Common myeloid progenitor, CD34-positive (primary cell): Measurements from ENCODE around the gene PRKCB.
A peak's percentile ranks its signal among the peaks of the same experiment; 100 is the strongest.

Source experiments
- CTCF ChIA-PET: fragments of 350-600 bp; sonication (Branson Sonifier 250); formaldehyde crosslinking; loops from one replicate; lab custom pipeline; 2021; ENCODE audit warnings: antibody characterized with exemption; lab: Charles Lee
- POLR2A ChIA-PET: fragments of 350-600 bp; sonication (Branson Sonifier 250); formaldehyde crosslinking; loops from one replicate; lab custom pipeline; 2021; ENCODE audit warnings: antibody characterized with exemption; lab: Charles Lee
- DNase-seq, 3 donors: peaks; one replicate each; pipeline versions ENCODE4 v3.0.0 to v3.0.0-alpha.2; 2013
- H3K27ac ChIP-seq, 2 experiments: 1 replicate in 1 of 2; 2 replicates in 1 of 2; pipeline ENCODE4 v1.7.0; 2013; ENCODE audit warnings: inconsistent platforms in 2 of 2, low read length in 2 of 2, mild to moderate bottlenecking in 2 of 2, low read depth in 1 of 2, moderate library complexity in 1 of 2; ENCODE audit not compliant: severe bottlenecking in 2 of 2, insufficient read depth in 1 of 2, poor library complexity in 1 of 2
- H3K27me3 ChIP-seq, 5 experiments: replicated peaks in 2 of 5; 1 replicate in 3 of 5; 2 replicates in 2 of 5; pipeline versions ENCODE4 v1.6.1 to v1.7.0; 2013; ENCODE audit warnings: low read length in 4 of 5, mild to moderate bottlenecking in 2 of 5, moderate library complexity in 2 of 5, inconsistent platforms in 1 of 5; ENCODE audit not compliant: insufficient read depth in 5 of 5, control insufficient read depth in 4 of 5
- H3K36me3 ChIP-seq, 4 experiments: 1 replicate in 2 of 4; 2 replicates in 2 of 4; pipeline versions ENCODE4 v1.6.1 to v1.7.0; 2013; ENCODE audit warnings: low read length in 3 of 4, control low read depth in 1 of 4, mild to moderate bottlenecking in 1 of 4; ENCODE audit not compliant: control insufficient read depth in 4 of 4, insufficient read depth in 4 of 4
- H3K4me1 ChIP-seq, 4 experiments: 1 replicate in 3 of 4; 2 replicates in 1 of 4; pipeline versions ENCODE4 v1.6.1 to v1.7.1; 2013; ENCODE audit warnings: low read length in 3 of 4, mild to moderate bottlenecking in 3 of 4, control low read depth in 1 of 4, inconsistent platforms in 1 of 4, moderate library complexity in 1 of 4; ENCODE audit not compliant: control insufficient read depth in 4 of 4, insufficient read depth in 4 of 4; ENCODE audit errors: control extremely low read depth in 1 of 4
- H3K4me3 ChIP-seq, 7 experiments: 1 replicate in 4 of 7; 2 replicates in 3 of 7; pipeline versions ENCODE4 v1.5.1 to v1.7.0; 2013; ENCODE audit warnings: mild to moderate bottlenecking in 7 of 7, low read length in 6 of 7, moderate library complexity in 6 of 7, inconsistent platforms in 2 of 7, low read depth in 2 of 7, control low read depth in 1 of 7; ENCODE audit not compliant: insufficient read depth in 4 of 7, control insufficient read depth in 1 of 7; ENCODE audit errors: extremely low read depth in 1 of 7
- H3K9me3 ChIP-seq, 5 experiments: 1 replicate in 4 of 5; 2 replicates in 1 of 5; pipeline versions ENCODE4 v1.6.1 to v1.7.1; 2013; ENCODE audit warnings: low read length in 4 of 5, mild to moderate bottlenecking in 2 of 5, inconsistent platforms in 1 of 5, low read depth in 1 of 5, moderate library complexity in 1 of 5; ENCODE audit not compliant: control insufficient read depth in 4 of 5, insufficient read depth in 2 of 5; ENCODE audit errors: control extremely low read depth in 1 of 5
- WGBS: methylation state at CpG from one replicate; pipeline ENCODE4 v1.1.5; 2013; ENCODE audit not compliant: insufficient coverage; 5-methylcytosine and 5-hydroxymethylcytosine counted together

PRKCB gene

DNA sequence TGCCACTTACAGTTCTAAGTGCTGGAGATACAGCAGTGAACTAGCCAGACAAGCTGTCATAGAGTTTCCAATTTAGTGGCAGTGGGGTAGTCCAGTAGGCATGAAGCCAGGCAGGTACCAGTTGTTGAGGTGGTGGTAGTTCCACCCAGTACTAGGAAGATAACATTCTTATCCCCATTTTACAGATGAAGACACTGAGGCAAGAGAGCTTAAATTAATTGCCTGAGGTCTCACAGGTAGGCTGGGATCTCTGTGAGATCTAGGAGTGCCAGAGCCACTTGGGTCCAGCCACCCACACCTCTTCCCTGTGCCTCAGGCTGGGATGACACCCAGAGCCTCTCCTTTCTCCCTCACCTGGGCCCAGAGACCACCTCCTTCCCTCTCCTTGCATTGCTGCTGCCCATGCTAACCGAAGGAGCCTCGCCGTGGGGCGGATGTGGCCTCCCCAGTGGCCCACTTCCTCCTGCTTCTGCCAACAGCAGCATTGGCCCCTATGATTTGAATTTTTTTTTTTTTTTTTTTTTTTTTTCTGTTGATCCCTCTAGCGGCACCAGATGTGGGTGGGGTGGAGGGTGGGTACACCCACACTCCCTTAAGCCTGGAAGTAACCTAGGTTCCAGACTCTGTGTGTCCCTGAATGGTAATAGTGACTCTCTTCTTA, 114.0 kb downstream of the PRKCB start:
- no peaks in the 10 kb centered on the region for H3K36me3 ChIP-seq
- ChIA-PET CTCF (interaction anchor here (0.6 to 1.8 kb wide), 5 partner anchors 13 to 185 kb away, joined by 3 to 7 read pairs (median 3); no protein-coding TSS in a partner anchor), POLR2A (no interaction called here)
- DNase-seq = peak; percentile 68 to 93 (median 91)
- H3K27ac ChIP-seq = peak overlapping the region; percentile 28 to 83
- no CpG with 5 or more reads among the region's 5 CpGs for WGBS
- H3K4me3 ChIP-seq = peak overlapping the region in 4 of 7 experiments; percentile 4 to 35 (median 18)
- no peaks in the 10 kb centered on the region for H3K27me3 ChIP-seq
- peaks cover 22 to 85% (median 75%) of the 10 kb centered on the region in 4 experiments for H3K4me1 ChIP-seq
- H3K9me3 ChIP-seq = no peaks in the 10 kb centered on the region

DNA sequence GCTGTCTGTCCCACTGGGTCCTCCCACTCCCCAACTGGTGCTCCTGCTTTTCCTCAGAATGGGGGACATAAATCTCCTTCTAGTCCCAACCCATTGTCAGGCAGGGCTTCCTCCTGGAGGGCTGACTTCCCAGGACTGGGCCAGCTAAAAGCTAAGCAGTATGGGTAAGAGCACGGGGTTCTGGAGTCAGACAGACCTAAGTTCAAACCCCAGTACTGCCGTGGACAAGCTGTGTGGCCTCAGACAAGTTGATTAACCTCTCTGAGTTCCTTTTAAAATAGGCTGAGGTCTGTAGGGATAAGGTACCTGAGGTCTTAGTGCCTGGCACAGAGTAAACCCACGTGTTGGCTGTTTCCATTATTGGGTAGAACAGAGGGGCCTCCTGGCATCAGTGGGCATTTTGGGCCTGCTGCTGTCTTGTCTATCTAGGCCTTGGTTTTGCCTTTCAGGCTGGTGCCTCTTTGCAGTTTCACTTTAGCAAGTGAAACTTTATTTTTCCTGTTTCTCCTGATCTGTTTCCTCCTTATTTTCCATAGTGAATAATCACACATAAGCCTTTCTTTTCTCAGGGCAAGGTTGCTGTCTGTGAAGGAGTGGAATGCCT, 114.6 kb downstream of the PRKCB start:
- ChIA-PET POLR2A (no interaction called here), CTCF (interaction anchor here (1.1 to 1.8 kb wide), 3 partner anchors 14 to 73 kb away, joined by 3 to 7 read pairs (median 3); no protein-coding TSS in a partner anchor)
- DNase-seq = peak in 1 of 3 donors; percentile 26
- Histone ChIP-seq H3K4me1 (peaks cover 22 to 79% (median 70%) of the 10 kb centered on the region in 4 experiments), H3K36me3 (no peaks in the 10 kb centered on the region), H3K27me3 (no peaks in the 10 kb centered on the region), H3K4me3 (peak overlapping the region in 2 of 7 experiments; percentile 4 to 35), H3K27ac (peak overlapping the region; percentile 28 to 83), H3K9me3 (no peaks in the 10 kb centered on the region)
- WGBS = 9% methylated on average over 3 of the region's 3 CpGs

DNA sequence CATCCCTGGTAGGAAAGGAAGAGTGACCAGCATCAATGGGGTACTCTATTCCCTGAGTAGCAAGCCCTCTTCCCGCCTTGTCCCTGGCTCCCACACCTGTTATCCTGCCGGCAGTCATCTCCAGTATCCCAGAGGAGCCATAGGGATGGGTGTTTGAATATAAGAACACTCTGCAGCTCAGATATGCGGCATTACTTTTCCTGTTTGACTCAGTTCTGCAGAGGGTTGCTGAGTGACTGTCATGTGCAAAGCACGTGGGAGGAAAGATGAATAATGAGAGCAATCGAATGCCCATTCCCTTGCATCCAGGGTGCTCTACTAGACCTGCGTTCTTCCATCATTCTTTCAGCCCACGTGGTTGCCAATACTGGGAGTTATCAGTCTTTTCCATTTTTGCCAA, 115.1 kb downstream of the PRKCB start:
- Histone ChIP-seq H3K9me3 (no peaks in the 10 kb centered on the region), H3K36me3 (no peaks in the 10 kb centered on the region), H3K27ac (peak overlapping the region; percentile 75 to 83), H3K4me1 (peaks cover 22 to 74% (median 68%) of the 10 kb centered on the region in 4 experiments), H3K27me3 (no peaks in the 10 kb centered on the region), H3K4me3 (peak overlapping the region in 1 of 7 experiments; percentile 25)
- DNase-seq = no peak
- ChIA-PET CTCF (interaction anchor here (1.7 to 2.8 kb wide), 3 partner anchors 44 to 73 kb away, joined by 6 to 11 read pairs (median 7); no protein-coding TSS in a partner anchor), POLR2A (no interaction called here)
- WGBS = 27% methylated on average over 2 of the region's 7 CpGs

GRCh38 chr16:23952128-23952970, 116.6 kb downstream of the PRKCB start:
- H3K27me3 ChIP-seq = no peaks in the 10 kb centered on the region
- ChIA-PET POLR2A (interaction anchor here (0.6 to 1.3 kb wide), 6 partner anchors 15 to 77 kb away, joined by 3 to 5 read pairs (median 4); no protein-coding TSS in a partner anchor), CTCF (interaction anchor here (0.7 to 2.8 kb wide), 14 partner anchors 8 to 75 kb away, joined by 3 to 19 read pairs (median 5); no protein-coding TSS in a partner anchor)
- peaks cover 27 to 79% (median 72%) of the 10 kb centered on the region in 4 experiments for H3K4me1 ChIP-seq
- H3K9me3 ChIP-seq = no peaks in the 10 kb centered on the region
- H3K36me3 ChIP-seq = no peaks in the 10 kb centered on the region
- peak overlapping the region; percentile 75 to 83 for H3K27ac ChIP-seq
- WGBS = 13% methylated on average over 13 of the region's 13 CpGs
- DNase-seq = peak; percentile 90 to 97 (median 95)
- H3K4me3 ChIP-seq = peak overlapping the region in 5 of 7 experiments; percentile 4 to 62 (median 45)

DNA sequence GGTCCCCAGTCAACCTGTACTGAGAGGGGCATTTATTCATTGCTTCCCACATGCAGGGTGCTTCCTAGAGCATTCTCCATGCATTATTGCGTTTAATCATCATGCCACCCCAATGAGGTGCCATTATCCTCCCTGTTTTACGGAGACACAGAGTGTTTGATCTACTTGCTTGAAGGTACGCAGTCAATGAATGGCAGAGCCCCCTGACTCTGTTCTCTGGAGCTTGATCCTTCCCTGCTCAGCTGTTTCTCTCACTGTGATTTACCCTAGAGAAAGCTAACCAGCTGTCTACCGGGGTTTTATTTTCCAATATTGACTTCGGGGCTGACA, 117.2 kb downstream of the PRKCB start:
- Histone ChIP-seq H3K36me3 (no peaks in the 10 kb centered on the region), H3K9me3 (no peaks in the 10 kb centered on the region), H3K27me3 (no peaks in the 10 kb centered on the region), H3K27ac (peak overlapping the region; percentile 75 to 83), H3K4me1 (peaks cover 27 to 78% (median 71%) of the 10 kb centered on the region in 4 experiments), H3K4me3 (peak overlapping the region in 3 of 7 experiments; percentile 5 to 57 (median 50))
- WGBS = 72% methylated on average over 5 of the region's 5 CpGs
- DNase-seq = no peak
- CTCF ChIA-PET = interaction anchor here (0.7 to 2.8 kb wide), 12 partner anchors 9 to 76 kb away, joined by 3 to 19 read pairs (median 6); no protein-coding TSS in a partner anchor
- POLR2A ChIA-PET = interaction anchor here (0.6 to 1.3 kb wide), 5 partner anchors 40 to 78 kb away, joined by 3 to 5 read pairs (median 3); no protein-coding TSS in a partner anchor

DNA sequence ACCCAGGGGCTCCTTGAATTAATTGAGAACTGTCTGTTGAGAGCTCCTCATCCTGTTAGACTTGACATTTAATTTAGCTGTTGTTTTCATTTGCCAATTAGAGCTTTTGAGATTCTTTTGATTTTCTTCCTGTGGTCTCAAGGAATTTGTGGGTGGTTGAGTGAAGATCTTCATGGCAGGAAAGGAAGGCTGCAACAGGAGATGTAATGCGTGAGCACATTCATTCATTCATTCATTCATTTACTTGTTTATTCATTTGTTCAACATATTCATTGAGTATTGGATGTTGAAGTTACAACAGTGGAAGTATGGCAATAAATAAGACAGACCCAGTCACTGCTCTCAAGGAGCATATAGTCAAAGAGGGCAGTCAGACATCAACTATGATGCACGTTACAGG, 117.7 kb downstream of the PRKCB start:
- Histone ChIP-seq H3K27me3 (no peaks in the 10 kb centered on the region), H3K9me3 (no peaks in the 10 kb centered on the region), H3K4me1 (peaks cover 27 to 76% (median 68%) of the 10 kb centered on the region in 4 experiments), H3K36me3 (no peaks in the 10 kb centered on the region), H3K27ac (peak overlapping the region in 1 of 2 experiments; percentile 83), H3K4me3 (no peak overlapping the region)
- no peak for DNase-seq
- WGBS = 100% methylated on average over 1 of the region's 2 CpGs
- POLR2A ChIA-PET = interaction anchor here (1.3 kb wide), 1 partner anchor 41 kb away, joined by 3 read pairs; no protein-coding TSS in a partner anchor
- CTCF ChIA-PET = interaction anchor here (0.8 to 2.8 kb wide), 9 partner anchors 10 to 76 kb away, joined by 3 to 19 read pairs (median 7); no protein-coding TSS in a partner anchor
